OCI-LY7 (cell line): ENCODE results near the gene TNRC6C.

Experiments
- EZH2phosphoT487 ChIP-seq: fragments of 200-600 bp; sonication (generic); IDR thresholded peaks from 2 replicates; pipeline ENCODE4 v1.6.1; 2018; ENCODE audit warnings: low read depth, borderline replicate concordance, mild to moderate bottlenecking, mixed run types, antibody characterized with exemption, low read length, moderate library complexity, mixed read lengths
- TF ChIP-seq, protein P1 (sequence below): fragments of 200-600 bp; sonication (generic); conservative IDR thresholded peaks from 2 replicates; pipeline ENCODE4 v1.5.1; 2014; ENCODE audit warnings: mild to moderate bottlenecking, antibody characterized with exemption, low read length, moderate library complexity, mixed read lengths

DNA sequence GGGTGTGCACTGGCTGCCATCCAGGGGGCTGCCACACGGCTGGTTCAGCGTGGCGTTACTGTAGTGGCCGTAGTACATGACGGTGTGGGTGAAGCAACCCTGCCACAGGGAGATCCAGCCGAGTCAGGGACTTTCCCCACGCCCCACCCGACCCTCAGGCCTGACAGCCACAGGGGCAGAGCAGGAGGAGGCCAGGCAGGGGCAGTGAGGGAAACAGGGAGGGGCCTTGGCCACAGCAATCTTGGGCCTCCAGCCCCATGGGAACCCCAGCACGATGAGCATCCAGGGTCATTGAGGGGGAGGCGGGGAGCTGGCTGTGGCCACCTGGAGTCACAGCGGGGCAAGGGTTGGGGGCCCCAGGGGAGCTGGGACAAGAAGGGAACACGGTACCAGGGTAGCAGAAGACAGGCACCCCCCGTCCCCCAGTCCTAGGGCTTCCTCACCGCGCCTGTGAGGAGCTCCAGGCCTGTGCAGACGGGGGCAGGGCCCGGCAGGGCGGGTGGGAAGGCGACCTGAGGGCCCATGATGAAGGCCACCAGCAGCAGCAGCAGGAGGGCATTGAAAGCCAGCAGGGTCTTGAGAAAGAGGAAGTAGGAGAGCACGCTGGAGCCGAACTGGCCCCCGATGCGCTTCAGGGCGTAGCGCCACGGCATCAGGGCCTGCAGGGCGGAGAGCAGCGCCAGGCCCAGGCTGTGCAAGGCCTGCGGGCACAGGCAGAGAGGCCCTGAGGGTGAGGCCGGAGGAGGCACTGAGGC, 165.8 kb downstream of the TNRC6C start:
- TF ChIP-seq, protein P1, sequence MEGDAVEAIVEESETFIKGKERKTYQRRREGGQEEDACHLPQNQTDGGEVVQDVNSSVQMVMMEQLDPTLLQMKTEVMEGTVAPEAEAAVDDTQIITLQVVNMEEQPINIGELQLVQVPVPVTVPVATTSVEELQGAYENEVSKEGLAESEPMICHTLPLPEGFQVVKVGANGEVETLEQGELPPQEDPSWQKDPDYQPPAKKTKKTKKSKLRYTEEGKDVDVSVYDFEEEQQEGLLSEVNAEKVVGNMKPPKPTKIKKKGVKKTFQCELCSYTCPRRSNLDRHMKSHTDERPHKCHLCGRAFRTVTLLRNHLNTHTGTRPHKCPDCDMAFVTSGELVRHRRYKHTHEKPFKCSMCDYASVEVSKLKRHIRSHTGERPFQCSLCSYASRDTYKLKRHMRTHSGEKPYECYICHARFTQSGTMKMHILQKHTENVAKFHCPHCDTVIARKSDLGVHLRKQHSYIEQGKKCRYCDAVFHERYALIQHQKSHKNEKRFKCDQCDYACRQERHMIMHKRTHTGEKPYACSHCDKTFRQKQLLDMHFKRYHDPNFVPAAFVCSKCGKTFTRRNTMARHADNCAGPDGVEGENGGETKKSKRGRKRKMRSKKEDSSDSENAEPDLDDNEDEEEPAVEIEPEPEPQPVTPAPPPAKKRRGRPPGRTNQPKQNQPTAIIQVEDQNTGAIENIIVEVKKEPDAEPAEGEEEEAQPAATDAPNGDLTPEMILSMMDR: no peak
- TF ChIP-seq EZH2phosphoT487: no peak
